HepG2 (cell line): ENCODE measurements around the gene FCHO2. TPM values are rescaled to one million over a fixed set of nuclear protein-coding genes. Genes with fewer than 3 reads are reported as not detected.

Source experiments
- ATAC-seq: fragments of 200-7000 bp; cut with Tn5 transposase; 3 replicates; pipeline ENCODE4 v1.9.1; 2020; ENCODE audit warnings: mild to moderate bottlenecking, moderate library complexity
- BruUV-seq: library from RNA; stranded (reverse); fragments of 400-500 nt; replicated peaks from 2 replicates; lab custom pipeline; 2021; lab: Mats Ljungman, UMichigan
- CTCF ChIA-PET: fragments of 300-600 bp; formaldehyde crosslinking; extraction: SDS; loops from one replicate; lab custom pipeline; 2021; ENCODE audit warnings: low total read pairs, inconsistent platforms, low intra/inter-chr PET ratio; lab: Yijun Ruan, JAX
- POLR2A ChIA-PET: fragments of 350-600 bp; sonication (Branson Sonifier 250); formaldehyde crosslinking; loops from one replicate; lab custom pipeline; 2020; ENCODE audit warnings: antibody characterized with exemption, inconsistent platforms; lab: Yijun Ruan, JAX
- DNase-seq: peaks from one replicate; pipeline ENCODE4 v3.0.0-alpha.2; 2015; ENCODE audit warnings: low spot score
- FAIRE-seq: peaks from 3 replicates; lab custom pipeline; 2011; peaks lifted over from hg19 to GRCh38; lab: Jason Lieb, UNC
- H2AFZ ChIP-seq: one replicate; pipeline ENCODE4 v1.6.1; 2011; ENCODE audit warnings: low read length, inconsistent platforms
- H3K27ac ChIP-seq: fragments of 300-600 bp; 3 replicates; pipeline ENCODE4 v1.8.0; 2011; ENCODE audit warnings: mixed run types, mild to moderate bottlenecking, mixed read lengths, low read length, inconsistent platforms; ENCODE audit not compliant: insufficient read depth; ENCODE audit errors: extremely low read length
- H3K27me3 ChIP-seq, 2 experiments: fragments of 200-600 bp in 1 of 2; 2 replicates in 1 of 2; 3 replicates in 1 of 2; pipeline versions ENCODE4 v1.6.0 to v1.8.0; 2011; ENCODE audit warnings: low read length in 2 of 2, mild to moderate bottlenecking in 2 of 2, moderate library complexity in 2 of 2, inconsistent platforms in 1 of 2; ENCODE audit not compliant: insufficient read depth in 2 of 2, control insufficient read depth in 1 of 2
- H3K36me3 ChIP-seq, 2 experiments: fragments of 200-600 bp in 1 of 2; replicated peaks in 1 of 2; 2 replicates in 1 of 2; 3 replicates in 1 of 2; pipeline versions ENCODE4 v1.5.1 to v1.8.0; 2011; ENCODE audit warnings: low read length in 2 of 2, inconsistent platforms in 1 of 2; ENCODE audit not compliant: insufficient read depth in 2 of 2, control insufficient read depth in 1 of 2
- H3K4me1 ChIP-seq: 2 replicates; pipeline ENCODE4 v1.5.1; 2012; ENCODE audit warnings: low read length, inconsistent platforms; ENCODE audit not compliant: insufficient read depth
- H3K4me2 ChIP-seq: 2 replicates; pipeline ENCODE4 v1.6.0; 2011; ENCODE audit warnings: low read depth, low read length, inconsistent platforms
- H3K4me3 ChIP-seq, 3 experiments: fragments of 200-600 bp in 1 of 3; sonication (generic), shearing (Covaris generic) in 1 of 3; replicated peaks in 1 of 3; 2 replicates each; pipeline ENCODE4 v1.5.1; 2011 to 2016; ENCODE audit warnings: low read length in 3 of 3, inconsistent platforms in 2 of 3, low read depth in 2 of 3, mild to moderate bottlenecking in 2 of 3, control low read depth in 1 of 3, mixed read lengths in 1 of 3; ENCODE audit not compliant: insufficient read depth in 1 of 3
- H3K79me2 ChIP-seq: one replicate; pipeline ENCODE4 v1.6.1; 2011; ENCODE audit warnings: low read length, inconsistent platforms; ENCODE audit not compliant: insufficient read depth
- H3K9ac ChIP-seq: 2 replicates; pipeline ENCODE4 v1.6.0; 2011; ENCODE audit warnings: mild to moderate bottlenecking, low read depth, low read length, inconsistent platforms; ENCODE audit not compliant: insufficient read depth
- H3K9me3 ChIP-seq: 2 replicates; pipeline ENCODE4 v1.5.1; 2012; ENCODE audit warnings: mild to moderate bottlenecking, low read length
- H4K20me1 ChIP-seq: 2 replicates; pipeline ENCODE4 v1.6.0; 2011; ENCODE audit warnings: inconsistent platforms, mild to moderate bottlenecking, low read length, moderate library complexity; ENCODE audit not compliant: insufficient read depth
- CHD2 ChIP-seq: IDR thresholded peaks from 2 replicates; pipeline ENCODE4 v1.6.1; 2011; ENCODE audit warnings: low read depth, low read length, improper control_type of control experiment
- CREM ChIP-seq, 2 experiments: sonication (generic) in 1 of 2; formaldehyde crosslinking in 1 of 2; IDR thresholded peaks; 2 replicates each; pipeline versions ENCODE4 v1.4.0 to v1.6.1; 2016 to 2020; ENCODE audit warnings: antibody characterized with exemption in 1 of 2, mild to moderate bottlenecking in 1 of 2, missing genetic modification reagents in 1 of 2
- HNRNPLL ChIP-seq: fragments of 200-400 bp; formaldehyde crosslinking; IDR thresholded peaks from 2 replicates; pipeline ENCODE4 v1.6.1; 2017; ENCODE audit warnings: mild to moderate bottlenecking, low read depth, low read length; ENCODE audit not compliant: poor library complexity, severe bottlenecking
- KLF6 ChIP-seq: IDR thresholded peaks from 2 replicates; pipeline ENCODE4 v1.8.0; 2016; ENCODE audit warnings: missing biosample characterization, missing genetic modification reagents
- MIER2 ChIP-seq: IDR thresholded peaks from 2 replicates; pipeline ENCODE4 v1.6.1; 2016; ENCODE audit warnings: missing biosample characterization, missing genetic modification reagents
- SNAI1 ChIP-seq: sonication (generic); formaldehyde crosslinking; IDR thresholded peaks from 2 replicates; pipeline ENCODE4 v1.5.0; 2020; ENCODE audit warnings: mild to moderate bottlenecking, missing genetic modification reagents, borderline replicate concordance
- ZKSCAN1 ChIP-seq: fragments of 150-350 bp; IDR thresholded peaks from 2 replicates; pipeline ENCODE4 v1.6.1; 2014; ENCODE audit warnings: low read length
- ZNF17 ChIP-seq: sonication (generic); formaldehyde crosslinking; IDR thresholded peaks from 2 replicates; pipeline ENCODE4 v1.5.0; 2020; ENCODE audit warnings: mild to moderate bottlenecking, missing genetic modification reagents
- ZNF207 ChIP-seq: fragments of 450-650 bp; IDR thresholded peaks from 2 replicates; pipeline ENCODE4 v1.6.1; 2016; ENCODE audit warnings: antibody characterized with exemption, borderline replicate concordance
- ZNF280B ChIP-seq: sonication (generic); formaldehyde crosslinking; IDR thresholded peaks from 2 replicates; pipeline ENCODE4 v1.5.0; 2020; ENCODE audit warnings: missing genetic modification reagents, mild to moderate bottlenecking, borderline replicate concordance
- ZNF407 ChIP-seq: sonication (generic); formaldehyde crosslinking; IDR thresholded peaks from one replicate; pipeline ENCODE4 v1.5.1; 2020; ENCODE audit warnings: mild to moderate bottlenecking, missing genetic modification reagents; ENCODE audit errors: not compliant biosample characterization
- in situ Hi-C: cut with HindIII; loops from 2 replicates; pipeline ENCODE4 v1.10.0; 2017; ENCODE audit warnings: low pct_unique_long_range_greater_than_20kb; ENCODE audit not compliant: extremely low pct_ligation_motif_present
- intact Hi-C: fragments of 100-400 bp; cut with micrococcal nuclease; formaldehyde crosslinking; loops from one replicate; pipeline ENCODE4 v1.10.0; 2022; ENCODE audit not compliant: unreplicated experiment
- polyA plus RNA-seq, 8 experiments: library from polyadenylated mRNA; depleted of rRNA in 3 of 8; stranded (reverse) in 7 of 8; unstranded in 1 of 8; fragments of >200 nt; fragmentation: Illumina TruSeq in 4 of 8; extraction: Trizol in 4 of 8; gene quantifications; 2 replicates each; pipeline versions ENCODE4 v1.2.1 to v1.2.3, GENCODE V29; 2011 to 2016; ENCODE audit warnings: low read depth in 4 of 8, missing spikeins in 1 of 8, mixed read lengths in 1 of 8; ENCODE audit not compliant: insufficient read depth in 1 of 8
- total RNA-seq, 5 experiments: library from RNA; depleted of rRNA; stranded (reverse); fragments of >200 nt; fragmentation: Illumina TruSeq; extraction: Trizol; gene quantifications; 2 replicates each; pipeline ENCODE4 v1.2.3, GENCODE V29; 2016; ENCODE audit warnings: low read depth in 1 of 5
- TF ChIP-seq, protein P1 (sequence below): sonication (generic); formaldehyde crosslinking; IDR thresholded peaks from 2 replicates; pipeline ENCODE4 v1.5.0; 2020; ENCODE audit warnings: mild to moderate bottlenecking, missing genetic modification reagents
- TF ChIP-seq, protein P2 (sequence below): sonication (generic); formaldehyde crosslinking; IDR thresholded peaks from 2 replicates; pipeline ENCODE4 v1.8.0; 2022; ENCODE audit warnings: missing genetic modification reagents, mild to moderate bottlenecking, inconsistent platforms, borderline replicate concordance

The FCHO2 gene
- total and polyA plus RNA-seq, 2 of the 13 experiments (the other 11 are each of a cell fraction or from before 2014, with no cell fraction given), result 11.6 to 17.3 TPM

DNA sequence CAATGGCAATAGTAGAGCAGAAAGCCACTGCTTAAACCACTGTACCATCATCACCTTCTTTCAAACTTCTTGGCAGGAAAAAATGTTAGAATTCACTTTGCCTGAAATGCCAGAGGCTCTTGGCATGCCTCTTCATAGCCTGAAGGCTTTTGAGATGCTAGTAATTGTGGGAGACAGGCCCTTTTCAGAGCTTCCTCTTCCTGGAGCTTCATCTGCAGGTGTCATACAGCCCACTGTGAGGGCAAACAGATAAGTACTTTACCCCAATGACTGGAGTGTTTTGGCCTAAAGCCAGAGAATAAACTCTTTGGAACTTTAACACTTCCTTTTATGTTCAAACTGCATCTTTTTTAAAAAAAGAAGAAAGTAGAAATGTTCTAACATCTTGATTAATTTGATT, 83.2 kb downstream of the FCHO2 start:
- ATAC-seq (no peak), FAIRE-seq (no peak), DNase-seq (no peak)
- H3K4me1 ChIP-seq, result no peaks in the 10 kb centered on the region
- H4K20me1 ChIP-seq, result no peaks in the 10 kb centered on the region
- BruUV-seq, result no TSS peak
- H3K4me2 ChIP-seq, result no peak overlapping the region
- no peaks in the 10 kb centered on the region for H3K27me3 ChIP-seq
- no peak for TF ChIP-seq ZNF17 (CRISPR knock-in tag)
- no peak for TF ChIP-seq ZNF207
- no peak for TF ChIP-seq ZNF407 (CRISPR knock-in tag)
- TF ChIP-seq CREM (IDR thresholded peaks at IDR 0.05), result no peak
- no peak for TF ChIP-seq CREM (CRISPR knock-in tag; IDR thresholded peaks at IDR 0.05)
- TF ChIP-seq, protein P1, sequence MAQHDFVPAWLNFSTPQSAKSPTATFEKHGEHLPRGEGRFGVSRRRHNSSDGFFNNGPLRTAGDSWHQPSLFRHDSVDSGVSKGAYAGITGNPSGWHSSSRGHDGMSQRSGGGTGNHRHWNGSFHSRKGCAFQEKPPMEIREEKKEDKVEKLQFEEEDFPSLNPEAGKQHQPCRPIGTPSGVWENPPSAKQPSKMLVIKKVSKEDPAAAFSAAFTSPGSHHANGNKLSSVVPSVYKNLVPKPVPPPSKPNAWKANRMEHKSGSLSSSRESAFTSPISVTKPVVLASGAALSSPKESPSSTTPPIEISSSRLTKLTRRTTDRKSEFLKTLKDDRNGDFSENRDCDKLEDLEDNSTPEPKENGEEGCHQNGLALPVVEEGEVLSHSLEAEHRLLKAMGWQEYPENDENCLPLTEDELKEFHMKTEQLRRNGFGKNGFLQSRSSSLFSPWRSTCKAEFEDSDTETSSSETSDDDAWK (CRISPR knock-in tag), result no peak
- no peak for TF ChIP-seq SNAI1 (CRISPR knock-in tag)
- TF ChIP-seq ZKSCAN1, result no peak
- no peak for TF ChIP-seq CHD2
- no peak for TF ChIP-seq HNRNPLL
- TF ChIP-seq ZNF280B, result no peak
- no peak for TF ChIP-seq MIER2 (CRISPR knock-in tag)
- TF ChIP-seq KLF6 (CRISPR knock-in tag), result no peak
- TF ChIP-seq, protein P2, sequence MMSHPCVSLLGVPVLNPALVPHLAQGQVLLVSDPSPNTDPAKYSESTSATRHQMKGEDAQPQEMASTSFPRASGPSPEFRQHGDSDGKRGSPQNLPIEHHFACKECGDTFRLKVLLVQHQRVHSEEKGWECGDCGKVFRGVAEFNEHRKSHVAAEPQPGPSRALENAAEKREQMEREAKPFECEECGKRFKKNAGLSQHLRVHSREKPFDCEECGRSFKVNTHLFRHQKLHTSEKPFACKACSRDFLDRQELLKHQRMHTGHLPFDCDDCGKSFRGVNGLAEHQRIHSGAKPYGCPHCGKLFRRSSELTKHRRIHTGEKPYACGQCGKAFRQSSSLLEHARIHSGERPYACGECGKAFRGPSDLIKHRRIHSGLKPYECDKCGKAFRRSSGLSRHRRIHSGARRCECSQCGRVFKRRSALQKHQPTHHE (CRISPR knock-in tag), result no peak
- CTCF ChIA-PET, result no interaction called here
- intact Hi-C loops, result no loop called here
- H2AFZ ChIP-seq, result no peak overlapping the region
- no peaks in the 10 kb centered on the region for H3K79me2 ChIP-seq
- no peak overlapping the region for H3K27ac ChIP-seq
- H3K9me3 ChIP-seq, result no peaks in the 10 kb centered on the region
- H3K4me3 ChIP-seq, result no peak overlapping the region
- in situ Hi-C loops, result no loop called here
- POLR2A ChIA-PET, result no interaction called here
- H3K36me3 ChIP-seq, result peaks cover 2 to 11% of the 10 kb centered on the region in 2 experiments; a peak in 3 of 5 replicates
- H3K9ac ChIP-seq, result no peak overlapping the region
